Pulmonary artery endothelial cell (primary cell): Measurements from ENCODE around the gene RAB13. TPM values are rescaled to one million over a fixed set of nuclear protein-coding genes. Genes with fewer than 3 reads are reported as not detected.

ENCODE experiments used
- DNase-seq: peaks from one replicate; pipeline ENCODE4 v3.0.0-alpha.2; 2011; ENCODE audit warnings: low read depth, low spot score
- total RNA-seq: library from RNA; depleted of rRNA; stranded (reverse); fragments of >200 nt; gene quantifications from 2 replicates; pipeline ENCODE4 v1.2.3, GENCODE V29; 2014

The RAB13 gene
- total RNA-seq, 1 donor from 2014 or later, result 74.8 TPM

DNA sequence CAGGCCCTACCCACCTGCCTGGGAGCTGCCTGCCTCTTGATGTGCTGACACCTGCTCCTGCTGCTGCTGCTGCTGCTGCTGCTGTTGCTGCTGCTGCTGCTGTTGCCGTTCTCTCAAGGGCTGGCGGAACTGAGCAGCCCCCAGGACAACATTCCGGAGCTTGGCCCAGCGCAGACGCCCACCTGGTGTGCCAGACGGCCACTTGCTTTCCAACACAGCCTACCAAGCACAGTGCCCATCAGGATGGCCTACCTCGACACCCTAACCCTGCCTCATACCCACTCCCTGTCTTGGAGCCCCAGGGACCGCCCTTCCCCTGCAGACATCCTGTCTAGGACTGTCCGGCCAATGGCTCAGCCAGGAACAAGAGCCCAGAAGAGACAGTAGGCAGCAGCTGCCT lies 51.4 kb downstream of the RAB13 start:
- DNase-seq, result no peak

DNA sequence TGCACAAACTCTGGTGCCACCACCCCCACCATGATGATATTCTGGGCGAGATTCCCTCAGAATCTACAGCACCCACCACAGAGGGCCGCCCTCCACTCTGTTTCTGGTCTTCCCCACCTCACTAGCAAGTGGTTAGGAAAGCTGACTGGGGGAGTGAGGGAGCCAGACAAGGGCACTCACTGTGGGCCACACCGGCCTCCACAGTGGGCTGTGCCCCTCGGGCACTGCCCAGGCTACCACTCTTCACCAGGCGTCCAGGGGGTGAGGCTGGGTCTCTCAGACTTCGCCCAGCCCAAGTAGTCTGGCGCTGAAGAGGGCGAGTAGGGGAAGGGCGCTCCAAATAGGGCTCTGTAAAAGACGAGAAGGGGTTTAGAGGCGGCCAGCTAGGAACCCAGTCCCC lies 52.2 kb downstream of the RAB13 start:
- DNase-seq, result no peak

DNA sequence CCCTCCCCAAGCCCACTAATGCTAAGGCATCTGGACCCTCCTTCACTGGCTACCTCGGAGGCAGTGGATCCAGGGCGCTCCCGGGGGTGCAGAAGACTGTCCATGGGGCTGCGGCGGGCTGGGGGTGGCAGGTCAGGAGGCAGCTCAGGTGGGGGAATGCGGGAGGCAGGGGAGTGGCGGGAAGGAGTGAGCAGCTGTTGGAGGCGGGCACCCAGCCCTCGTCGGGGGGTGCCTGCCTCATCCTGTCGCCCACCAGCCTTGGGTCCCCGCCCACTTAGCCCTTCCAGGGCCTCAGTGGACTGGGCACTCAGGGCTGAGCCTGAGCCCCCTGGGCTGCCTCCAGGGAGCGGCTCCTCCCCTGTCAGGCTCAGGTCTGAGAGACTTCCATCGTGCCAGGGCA lies 52.7 kb downstream of the RAB13 start:
- no peak for DNase-seq

DNA sequence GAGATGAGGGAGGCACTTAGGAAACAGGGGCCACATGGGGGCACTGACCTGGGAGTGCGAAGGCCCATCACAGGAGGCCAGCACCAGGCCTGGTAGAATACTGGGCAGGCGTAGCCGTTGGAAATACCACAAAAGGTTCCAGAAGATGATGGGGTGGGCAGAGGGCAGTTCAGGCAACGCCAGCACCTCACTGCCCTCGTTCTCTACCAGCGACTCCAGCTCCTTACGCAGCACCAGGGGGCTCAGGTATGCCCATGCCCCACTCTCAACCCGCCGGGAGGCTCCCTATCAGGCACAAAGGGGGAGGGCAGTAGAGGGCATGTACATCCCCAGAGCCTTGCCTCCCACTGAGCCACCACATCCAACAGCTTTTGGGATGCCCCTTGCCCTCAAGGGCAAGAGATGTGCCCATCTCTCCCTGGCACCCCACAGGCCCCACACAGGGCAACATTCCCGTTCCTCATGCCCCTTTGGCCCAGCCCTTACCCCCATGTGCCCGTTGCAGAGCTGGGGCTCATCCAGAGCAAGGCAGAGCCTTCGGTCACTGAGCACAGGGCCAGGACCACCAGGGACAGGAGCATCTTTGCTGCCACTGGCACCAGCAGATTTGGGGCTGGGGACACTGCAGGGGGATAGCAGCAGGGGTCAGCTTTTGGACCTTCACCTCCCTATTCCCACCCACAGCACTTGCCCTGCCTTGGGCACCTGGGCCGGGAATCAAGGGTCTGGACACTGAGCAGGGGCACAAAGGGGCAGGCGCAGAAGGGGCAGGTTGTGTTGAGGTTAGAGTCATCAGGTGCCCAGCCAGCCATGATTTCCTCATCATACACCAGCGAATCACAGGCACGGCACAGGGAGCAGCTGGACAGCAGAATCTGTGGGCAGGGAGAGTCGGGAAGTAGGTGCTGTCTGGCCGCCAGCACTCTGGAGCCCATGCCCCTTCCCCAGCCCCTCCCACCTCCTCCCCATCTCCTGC lies 53.7 kb downstream of the RAB13 start:
- no peak for DNase-seq

Other genes starting within 250 kb of the RAB13 start
- gene SLC27A3, start 210.9 kb downstream of the RAB13 start, total RNA-seq, result 24.5 and 26.0 TPM in 2 replicates
- 4.2 and 4.7 TPM in 2 replicates for gene GATAD2B, start 63.4 kb downstream of the RAB13 start, total RNA-seq
- gene DENND4B, start 39.6 kb downstream of the RAB13 start, total RNA-seq, result 11.9 and 14.7 TPM in 2 replicates
- gene CRTC2, start 27.7 kb downstream of the RAB13 start, total RNA-seq, result 2.4 and 2.8 TPM in 2 replicates
- gene SLC39A1, start 22.8 kb downstream of the RAB13 start, total RNA-seq, result 102 and 132 TPM in 2 replicates
- 7.6 and 10.0 TPM in 2 replicates for gene CREB3L4, start 18.4 kb downstream of the RAB13 start, total RNA-seq
- 97.2 and 145 TPM in 2 replicates for gene JTB, start 8.7 kb downstream of the RAB13 start, total RNA-seq
- 917 and 1,559 TPM in 2 replicates for gene RPS27, start 4.4 kb upstream of the RAB13 start, total RNA-seq
- gene NUP210L, start 168.7 kb upstream of the RAB13 start, total RNA-seq, result 0.07 and 0.11 TPM in 2 replicates
- 575 and 1,000 TPM in 2 replicates for gene TPM3, start 205.8 kb upstream of the RAB13 start, total RNA-seq
- not detected in 2 replicates for gene CFAP141, start 220.0 kb upstream of the RAB13 start, total RNA-seq
- 62.6 and 73.6 TPM in 2 replicates for gene UBAP2L, start 234.6 kb upstream of the RAB13 start, total RNA-seq